Measurements from ENCODE around the gene CCL3.
"Not testable (repeated sequence)": the region's sequence is repeated elsewhere in the genome, so short reads cannot be mapped to it uniquely, and the experiment has no call there.

DNA sequence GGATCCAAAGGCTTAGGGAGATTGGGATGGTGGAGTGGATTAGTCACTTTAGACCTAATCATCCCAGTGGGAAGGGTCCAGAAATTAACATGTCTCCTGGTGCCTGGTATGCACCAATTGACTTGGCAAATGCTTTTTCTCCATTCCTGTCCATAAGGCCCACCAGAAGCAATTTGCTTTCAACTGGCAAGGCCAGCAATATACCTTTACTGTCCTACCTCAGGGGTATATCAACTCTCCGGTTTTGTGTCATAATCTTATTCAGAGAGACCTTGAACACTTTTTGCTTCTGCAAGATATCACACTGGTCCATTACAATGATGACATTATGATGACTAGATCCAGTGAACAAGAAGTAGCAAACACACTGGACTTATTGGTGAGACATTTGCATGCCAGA, 23.2 kb upstream of the CCL3 start:
- TF ChIP-seq, protein P1, sequence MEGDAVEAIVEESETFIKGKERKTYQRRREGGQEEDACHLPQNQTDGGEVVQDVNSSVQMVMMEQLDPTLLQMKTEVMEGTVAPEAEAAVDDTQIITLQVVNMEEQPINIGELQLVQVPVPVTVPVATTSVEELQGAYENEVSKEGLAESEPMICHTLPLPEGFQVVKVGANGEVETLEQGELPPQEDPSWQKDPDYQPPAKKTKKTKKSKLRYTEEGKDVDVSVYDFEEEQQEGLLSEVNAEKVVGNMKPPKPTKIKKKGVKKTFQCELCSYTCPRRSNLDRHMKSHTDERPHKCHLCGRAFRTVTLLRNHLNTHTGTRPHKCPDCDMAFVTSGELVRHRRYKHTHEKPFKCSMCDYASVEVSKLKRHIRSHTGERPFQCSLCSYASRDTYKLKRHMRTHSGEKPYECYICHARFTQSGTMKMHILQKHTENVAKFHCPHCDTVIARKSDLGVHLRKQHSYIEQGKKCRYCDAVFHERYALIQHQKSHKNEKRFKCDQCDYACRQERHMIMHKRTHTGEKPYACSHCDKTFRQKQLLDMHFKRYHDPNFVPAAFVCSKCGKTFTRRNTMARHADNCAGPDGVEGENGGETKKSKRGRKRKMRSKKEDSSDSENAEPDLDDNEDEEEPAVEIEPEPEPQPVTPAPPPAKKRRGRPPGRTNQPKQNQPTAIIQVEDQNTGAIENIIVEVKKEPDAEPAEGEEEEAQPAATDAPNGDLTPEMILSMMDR (IDR thresholded peaks at IDR 0.05), result not testable (repeated sequence)
- TF ChIP-seq POLR2A (IDR thresholded peaks at IDR 0.05), result not testable (repeated sequence)

All from uterus (tissue), 2 donors.